Osteocyte (in vitro differentiated cells): Measurements from ENCODE around the gene ATP8B2. TPM values are rescaled to one million over a fixed set of nuclear protein-coding genes. Genes with fewer than 3 reads are reported as not detected.

ENCODE experiments used
- DNase-seq: peaks from one replicate; pipeline ENCODE4 v3.0.0; 2021; ENCODE audit warnings: mixed read lengths; ENCODE audit not compliant: unreplicated experiment; ENCODE audit errors: extremely low spot score
- H3K27ac Mint-ChIP-seq: one replicate; pipeline ENCODE4 v1.8.0; 2021; ENCODE audit warnings: mild to moderate bottlenecking, mixed read lengths; ENCODE audit not compliant: unreplicated experiment
- H3K27me3 Mint-ChIP-seq: one replicate; pipeline ENCODE4 v1.8.0; 2021; ENCODE audit warnings: mixed read lengths; ENCODE audit not compliant: unreplicated experiment
- H3K36me3 Mint-ChIP-seq: one replicate; pipeline ENCODE4 v1.8.0; 2021; ENCODE audit warnings: mixed read lengths; ENCODE audit not compliant: unreplicated experiment
- H3K4me1 Mint-ChIP-seq: one replicate; pipeline ENCODE4 v1.8.0; 2021; ENCODE audit warnings: mixed read lengths; ENCODE audit not compliant: unreplicated experiment
- H3K4me3 Mint-ChIP-seq: one replicate; pipeline ENCODE4 v1.8.0; 2021; ENCODE audit warnings: mild to moderate bottlenecking, moderate library complexity, mixed read lengths; ENCODE audit not compliant: unreplicated experiment
- H3K9me3 Mint-ChIP-seq: one replicate; pipeline ENCODE4 v1.8.0; 2021; ENCODE audit warnings: mixed read lengths; ENCODE audit not compliant: unreplicated experiment
- CTCF ChIP-seq: fragments of 200-600 bp; sonication (generic); IDR thresholded peaks from 2 replicates; pipeline ENCODE4 v1.5.0; 2021; ENCODE audit warnings: antibody characterized with exemption, mild to moderate bottlenecking, moderate library complexity
- total RNA-seq: library from RNA; stranded (reverse); gene quantifications from 2 replicates; pipeline ENCODE4 v1.2.1, GENCODE V29; 2021

The ATP8B2 gene
- total RNA-seq, 1 donor from 2014 or later = 94.4 TPM

- peaks cover 6% of the 10 kb centered on the region for H3K27me3 Mint-ChIP-seq
- H3K4me1 Mint-ChIP-seq = peaks cover 35% of the 10 kb centered on the region
- peak overlapping the region; percentile 63 for H3K4me3 Mint-ChIP-seq
- no peak for TF ChIP-seq CTCF
- no peaks in the 10 kb centered on the region for H3K9me3 Mint-ChIP-seq
- H3K27ac Mint-ChIP-seq = peak overlapping the region; percentile 98
- no peak for DNase-seq
- H3K36me3 Mint-ChIP-seq = peaks cover 16% of the 10 kb centered on the region
Measured at GRCh38 chr1:154327466-154328317, 2.4 kb downstream of the ATP8B2 start.

GRCh38 chr1:154328318-154329151 lies 3.2 kb downstream of the ATP8B2 start:
- no peak for TF ChIP-seq CTCF
- H3K27ac Mint-ChIP-seq = peak overlapping the region; percentile 98
- H3K9me3 Mint-ChIP-seq = no peaks in the 10 kb centered on the region
- peaks cover 3% of the 10 kb centered on the region for H3K27me3 Mint-ChIP-seq
- peak overlapping the region; percentile 71 for H3K4me3 Mint-ChIP-seq
- H3K36me3 Mint-ChIP-seq = peaks cover 19% of the 10 kb centered on the region
- peak; percentile 90 for DNase-seq
- peaks cover 38% of the 10 kb centered on the region for H3K4me1 Mint-ChIP-seq

- Mint-ChIP-seq H3K27ac (peak overlapping the region; percentile 81), H3K4me1 (peaks cover 44% of the 10 kb centered on the region), H3K9me3 (no peaks in the 10 kb centered on the region), H3K27me3 (no peaks in the 10 kb centered on the region), H3K36me3 (peaks cover 23% of the 10 kb centered on the region), H3K4me3 (peak overlapping the region; percentile 71)
- peak; percentile 69 for TF ChIP-seq CTCF
- DNase-seq = no peak
Measured at GRCh38 chr1:154329152-154329521, 3.8 kb downstream of the ATP8B2 start.

GRCh38 chr1:154329551-154330131 lies 4.3 kb downstream of the ATP8B2 start:
- H3K36me3 Mint-ChIP-seq = peaks cover 27% of the 10 kb centered on the region
- no peaks in the 10 kb centered on the region for H3K27me3 Mint-ChIP-seq
- H3K4me3 Mint-ChIP-seq = no peak overlapping the region
- H3K9me3 Mint-ChIP-seq = no peaks in the 10 kb centered on the region
- H3K27ac Mint-ChIP-seq = peak overlapping the region; percentile 81
- no peak for DNase-seq
- peaks cover 49% of the 10 kb centered on the region for H3K4me1 Mint-ChIP-seq
- TF ChIP-seq CTCF = no peak
